Esophagus muscularis mucosa (tissue), 4 donors: ENCODE measurements around the gene SLC35A2. TPM values are rescaled to one million over a fixed set of nuclear protein-coding genes. Genes with fewer than 3 reads are reported as not detected.

ENCODE experiments used
- DNase-seq: peaks from one replicate; pipeline ENCODE4 v3.0.0-alpha.2; 2017; ENCODE audit errors: extremely low spot score
- H3K27ac ChIP-seq, 4 donors: fragments of 200-600 bp; sonication (generic); replicated peaks in 1 of 4; 1 replicate in 3 of 4; 2 replicates in 1 of 4; pipeline ENCODE4 v1.5.1; 2016 to 2019; ENCODE audit warnings: mild to moderate bottlenecking in 1 of 4
- H3K27me3 ChIP-seq, 4 donors: fragments of 200-600 bp; sonication (generic); one replicate each; pipeline versions ENCODE4 v1.5.1 to v1.6.0; 2016 to 2019
- H3K36me3 ChIP-seq, 4 donors: fragments of 200-600 bp; sonication (generic); one replicate each; pipeline ENCODE4 v1.5.1; 2016 to 2019
- H3K4me1 ChIP-seq, 4 donors: fragments of 200-600 bp; sonication (generic); one replicate each; pipeline ENCODE4 v1.5.1; 2016 to 2019
- H3K4me3 ChIP-seq, 4 donors: fragments of 200-600 bp; sonication (generic); 1 replicate in 2 of 4; 2 replicates in 2 of 4; pipeline ENCODE4 v1.5.1; 2016 to 2019; ENCODE audit warnings: mild to moderate bottlenecking in 4 of 4, moderate library complexity in 1 of 4
- H3K9me3 ChIP-seq, 4 donors: fragments of 200-600 bp; sonication (generic); 1 replicate in 3 of 4; 2 replicates in 1 of 4; pipeline ENCODE4 v1.5.1; 2016 to 2019
- EP300 ChIP-seq: sonication (generic); formaldehyde crosslinking; IDR thresholded peaks from one replicate; pipeline ENCODE4 v1.6.1; 2017; ENCODE audit warnings: antibody characterized with exemption
- POLR2A ChIP-seq: fragments of 450-650 bp; IDR thresholded peaks from one replicate; pipeline ENCODE4 v1.6.1; 2017; ENCODE audit warnings: antibody characterized with exemption, moderate library complexity, mild to moderate bottlenecking, low read depth
- POLR2AphosphoS5 ChIP-seq, 2 donors: sonication (generic); formaldehyde crosslinking; IDR thresholded peaks; one replicate each; pipeline ENCODE4 v1.6.1; 2017; ENCODE audit warnings: antibody characterized with exemption in 2 of 2
- WGBS: methylation state at CpG from one replicate; pipeline ENCODE4 v1.1.5; 2018; 5-methylcytosine and 5-hydroxymethylcytosine counted together
- intact Hi-C: fragments of 100-400 bp; cut with DNase I; formaldehyde crosslinking; loops from one replicate; pipeline ENCODE4 v1.15.1; 2023
- total RNA-seq, 4 donors: library from RNA; depleted of rRNA; stranded (reverse); fragments of >200 nt; gene quantifications; one replicate each; pipeline versions ENCODE4 v1.1.0 to v1.2.1, GENCODE V29; 2016
- TF ChIP-seq, protein P1 (sequence below), 3 experiments: fragments of 200-600 bp in 2 of 3; fragments of 450-650 bp in 1 of 3; sonication (generic) in 2 of 3; IDR thresholded peaks; one replicate each; pipeline ENCODE4 v1.5.1; 2017 to 2019; ENCODE audit warnings: antibody characterized with exemption in 3 of 3, mild to moderate bottlenecking in 2 of 3, moderate library complexity in 1 of 3

The SLC35A2 gene
- total RNA-seq, 4 donors from 2014 or later = 7.3 to 13.4 (median 10.0) TPM

DNA sequence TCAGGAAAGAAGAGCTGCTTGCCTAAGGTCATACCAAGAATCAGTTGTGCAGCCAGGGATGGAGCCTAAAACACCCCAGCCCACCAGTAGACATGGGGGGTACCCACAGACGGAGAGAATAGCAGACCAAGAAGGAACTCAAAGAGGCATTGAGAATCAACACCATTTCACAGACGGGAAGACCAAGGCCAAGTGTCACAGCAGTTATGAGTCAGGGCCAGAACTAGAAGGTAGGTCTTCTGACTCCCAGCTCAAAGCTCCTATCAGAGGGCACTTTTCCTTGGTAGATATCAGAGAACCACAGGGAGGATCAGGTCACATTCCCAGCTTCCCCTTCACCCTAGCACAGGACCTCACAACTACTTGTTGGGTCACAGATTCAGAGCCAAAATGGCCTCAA lies 31.4 kb upstream of the SLC35A2 start:
- Histone ChIP-seq H3K4me3 (no peak overlapping the region), H3K4me1 (peaks cover under 1 to 17% (median 14%) of the 10 kb centered on the region in 4 donors), H3K27me3 (no peaks in the 10 kb centered on the region), H3K9me3 (no peaks in the 10 kb centered on the region), H3K27ac (no peak overlapping the region), H3K36me3 (peaks cover 0 to 19% (median 11%) of the 10 kb centered on the region in 4 donors)
- intact Hi-C loops = no loop called here
- TF ChIP-seq POLR2AphosphoS5 (IDR thresholded peaks at IDR 0.05) = no peak
- 71% methylated on average over 2 of the region's 2 CpGs for WGBS
- no peak for DNase-seq

DNA sequence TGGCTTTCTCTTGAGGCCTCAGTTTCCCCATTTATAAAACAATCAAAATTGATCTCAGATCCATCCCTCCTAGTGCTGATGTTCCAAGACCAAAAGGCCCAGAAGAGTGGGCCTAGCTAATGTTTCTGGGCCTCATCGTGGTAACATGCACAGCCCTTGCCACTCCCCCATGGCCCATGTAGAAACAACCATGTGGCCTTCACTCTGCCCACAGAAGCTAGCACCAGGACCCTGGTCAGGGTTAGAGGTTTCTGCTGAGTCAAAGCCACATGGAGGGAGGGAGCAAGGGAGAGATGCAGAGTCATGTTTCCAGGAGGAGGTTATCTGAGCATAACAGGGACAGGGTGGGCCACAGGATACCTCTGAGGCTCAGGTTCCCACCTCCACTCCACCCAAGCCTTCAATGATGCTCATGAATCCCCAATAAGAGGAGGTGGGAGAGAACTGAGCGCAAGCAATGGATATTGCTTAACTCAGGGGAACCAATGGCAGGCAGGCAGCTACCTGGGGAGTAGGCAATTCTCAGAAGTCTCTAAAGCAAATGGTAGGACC lies 29.0 kb upstream of the SLC35A2 start:
- 76% methylated on average over 2 of the region's 2 CpGs for WGBS
- no peak for DNase-seq
- Histone ChIP-seq H3K27me3 (no peaks in the 10 kb centered on the region), H3K36me3 (peaks cover 0 to 23% (median 11%) of the 10 kb centered on the region in 4 donors), H3K4me1 (peaks cover 11 to 25% (median 17%) of the 10 kb centered on the region in 4 donors), H3K27ac (no peak overlapping the region), H3K4me3 (no peak overlapping the region), H3K9me3 (no peaks in the 10 kb centered on the region)
- intact Hi-C loops = no loop called here
- TF ChIP-seq EP300 = no peak
- TF ChIP-seq, protein P1, sequence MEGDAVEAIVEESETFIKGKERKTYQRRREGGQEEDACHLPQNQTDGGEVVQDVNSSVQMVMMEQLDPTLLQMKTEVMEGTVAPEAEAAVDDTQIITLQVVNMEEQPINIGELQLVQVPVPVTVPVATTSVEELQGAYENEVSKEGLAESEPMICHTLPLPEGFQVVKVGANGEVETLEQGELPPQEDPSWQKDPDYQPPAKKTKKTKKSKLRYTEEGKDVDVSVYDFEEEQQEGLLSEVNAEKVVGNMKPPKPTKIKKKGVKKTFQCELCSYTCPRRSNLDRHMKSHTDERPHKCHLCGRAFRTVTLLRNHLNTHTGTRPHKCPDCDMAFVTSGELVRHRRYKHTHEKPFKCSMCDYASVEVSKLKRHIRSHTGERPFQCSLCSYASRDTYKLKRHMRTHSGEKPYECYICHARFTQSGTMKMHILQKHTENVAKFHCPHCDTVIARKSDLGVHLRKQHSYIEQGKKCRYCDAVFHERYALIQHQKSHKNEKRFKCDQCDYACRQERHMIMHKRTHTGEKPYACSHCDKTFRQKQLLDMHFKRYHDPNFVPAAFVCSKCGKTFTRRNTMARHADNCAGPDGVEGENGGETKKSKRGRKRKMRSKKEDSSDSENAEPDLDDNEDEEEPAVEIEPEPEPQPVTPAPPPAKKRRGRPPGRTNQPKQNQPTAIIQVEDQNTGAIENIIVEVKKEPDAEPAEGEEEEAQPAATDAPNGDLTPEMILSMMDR (IDR thresholded peaks at IDR 0.05) = no peak
- TF ChIP-seq POLR2A = no peak
- TF ChIP-seq POLR2AphosphoS5 (IDR thresholded peaks at IDR 0.05) = no peak

DNA sequence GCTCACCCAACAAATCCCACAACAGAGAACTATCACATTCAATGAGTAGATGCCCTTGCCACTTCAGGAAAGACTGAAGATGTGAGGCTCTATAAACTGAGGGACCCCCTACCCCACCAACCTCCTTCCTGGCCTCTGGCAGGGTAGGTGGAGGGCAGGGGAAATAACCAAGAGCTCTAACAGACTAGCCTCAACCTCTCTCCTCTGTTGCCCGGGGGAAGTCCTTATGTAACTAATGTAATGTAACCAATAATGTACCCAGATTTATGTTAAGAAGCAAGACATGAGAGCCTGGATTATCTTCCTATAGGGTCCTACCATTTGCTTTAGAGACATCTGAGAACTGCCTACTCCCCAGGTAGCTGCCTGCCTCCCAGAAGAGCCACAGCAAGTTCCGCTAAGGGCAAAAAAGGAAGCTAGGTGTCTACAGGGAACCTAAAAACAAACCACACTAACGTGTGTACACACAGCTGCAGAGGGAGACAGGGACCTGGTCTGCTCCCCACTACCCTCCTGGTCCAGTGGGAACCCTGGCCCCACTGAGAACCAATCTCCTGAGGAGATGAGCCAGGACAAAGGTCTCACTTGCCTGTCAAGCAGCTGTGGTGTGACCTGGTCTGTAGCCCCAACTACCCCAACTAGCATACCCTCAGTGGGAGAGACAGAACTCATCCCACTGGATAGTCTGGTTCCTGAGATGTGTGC lies 28.2 kb upstream of the SLC35A2 start:
- H3K4me3 ChIP-seq = no peak overlapping the region
- peaks cover 0 to 31% (median 14%) of the 10 kb centered on the region in 4 donors for H3K36me3 ChIP-seq
- H3K9me3 ChIP-seq = no peaks in the 10 kb centered on the region
- H3K27me3 ChIP-seq = no peaks in the 10 kb centered on the region
- H3K4me1 ChIP-seq = peaks cover 11 to 24% (median 16%) of the 10 kb centered on the region in 4 donors
- intact Hi-C loops = no loop called here
- WGBS = 67% methylated on average over 3 of the region's 3 CpGs
- H3K27ac ChIP-seq = no peak overlapping the region
- no peak for DNase-seq
- TF ChIP-seq EP300 (no peak), POLR2A (no peak), POLR2AphosphoS5 (IDR thresholded peaks at IDR 0.05) (no peak)
- TF ChIP-seq, protein P1 (IDR thresholded peaks at IDR 0.05) = no peak

DNA sequence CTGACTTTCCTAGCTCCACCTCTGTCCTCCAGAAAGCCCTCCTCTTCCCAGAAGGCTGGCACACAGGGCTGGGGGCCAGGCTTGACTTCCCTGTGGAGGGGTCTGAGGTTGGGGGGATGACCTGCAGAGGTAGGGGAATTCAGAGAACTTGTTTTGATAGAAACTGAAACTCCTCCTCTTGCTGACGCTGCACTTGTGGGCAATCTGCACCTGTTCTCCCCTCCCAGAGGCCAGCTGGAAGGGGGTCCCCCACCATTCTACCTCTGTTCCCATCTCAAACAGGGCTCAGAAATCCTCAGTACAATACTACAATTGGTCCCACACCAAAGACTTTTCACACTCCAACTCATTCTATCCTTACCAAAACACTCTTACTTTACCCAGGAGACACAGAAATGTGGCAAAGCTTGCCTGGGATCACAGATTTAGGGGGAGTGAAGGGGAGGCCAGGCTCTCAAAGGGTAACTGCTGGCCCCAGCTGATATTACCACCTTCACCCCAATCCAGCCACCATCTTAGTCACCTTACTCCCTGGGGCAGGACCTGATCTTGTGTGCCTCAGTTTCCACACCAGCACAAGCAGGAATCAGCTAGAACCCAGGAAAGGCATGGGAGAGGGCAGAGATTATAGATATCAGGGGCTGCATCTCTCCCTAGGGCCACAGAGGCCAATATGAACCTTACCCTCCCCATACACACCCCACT lies 27.4 kb upstream of the SLC35A2 start:
- Histone ChIP-seq H3K4me3 (no peak overlapping the region), H3K27ac (no peak overlapping the region), H3K9me3 (no peaks in the 10 kb centered on the region), H3K27me3 (no peaks in the 10 kb centered on the region), H3K4me1 (peaks cover 11 to 24% (median 16%) of the 10 kb centered on the region in 4 donors), H3K36me3 (peaks cover 0 to 39% (median 22%) of the 10 kb centered on the region in 4 donors)
- no peak for TF ChIP-seq POLR2AphosphoS5 (IDR thresholded peaks at IDR 0.05)
- TF ChIP-seq POLR2A = no peak
- TF ChIP-seq EP300 = no peak
- TF ChIP-seq, protein P1 (IDR thresholded peaks at IDR 0.05) = no peak
- DNase-seq = no peak
- intact Hi-C loops = no loop called here
- WGBS = 83% methylated on average over 1 of the region's 1 CpG
